Memory B cell (primary cell): ENCODE results near the gene TLL1.

ENCODE experiments used
- ATAC-seq: fragments of 150-1000 bp; cut with Tn5 transposase; 2 replicates; pipeline ENCODE4 v1.10.0; 2021; ENCODE audit warnings: low read depth, mild to moderate bottlenecking, moderate library complexity
- DNase-seq, 2 donors: peaks; one replicate each; pipeline ENCODE4 v3.0.0; 2022; ENCODE audit warnings: low spot score in 2 of 2
- H3K27ac Mint-ChIP-seq: one replicate; pipeline ENCODE4 v1.8.0; 2022; ENCODE audit warnings: mild to moderate bottlenecking, moderate library complexity, mixed read lengths
- H3K27me3 Mint-ChIP-seq: one replicate; pipeline ENCODE4 v1.8.0; 2022; ENCODE audit warnings: mixed read lengths
- H3K36me3 Mint-ChIP-seq: one replicate; pipeline ENCODE4 v1.8.0; 2022; ENCODE audit warnings: mild to moderate bottlenecking, mixed read lengths
- H3K4me1 Mint-ChIP-seq: one replicate; pipeline ENCODE4 v1.8.0; 2022; ENCODE audit warnings: mixed read lengths
- H3K4me3 Mint-ChIP-seq: one replicate; pipeline ENCODE4 v1.8.0; 2022; ENCODE audit warnings: mild to moderate bottlenecking, moderate library complexity, mixed read lengths
- H3K9me3 Mint-ChIP-seq: one replicate; pipeline ENCODE4 v1.8.0; 2022; ENCODE audit warnings: mixed read lengths

Gene TLL1

GRCh38 chr4:166073783-166074182 lies 200.7 kb downstream of the TLL1 start:
- DNase-seq (no peak), ATAC-seq (no peak)
- no peaks in the 10 kb centered on the region for H3K4me1 Mint-ChIP-seq

GRCh38 chr4:166075599-166075998 lies 202.6 kb downstream of the TLL1 start:
- Mint-ChIP-seq H3K27me3 (no peaks in the 10 kb centered on the region), H3K4me3 (no peak overlapping the region), H3K9me3 (peaks cover 9% of the 10 kb centered on the region), H3K36me3 (no peaks in the 10 kb centered on the region), H3K4me1 (no peaks in the 10 kb centered on the region), H3K27ac (no peak overlapping the region)
- DNase-seq (no peak), ATAC-seq (no peak)

More at GRCh38 chr4:166073783-166074182, 200.7 kb downstream of the TLL1 start:
- H3K4me3 Mint-ChIP-seq: no peak overlapping the region
- no peaks in the 10 kb centered on the region for H3K36me3 Mint-ChIP-seq
- no peaks in the 10 kb centered on the region for H3K27me3 Mint-ChIP-seq
- no peaks in the 10 kb centered on the region for H3K9me3 Mint-ChIP-seq
- H3K27ac Mint-ChIP-seq: no peak overlapping the region

GRCh38 chr4:166077782-166078181 lies 204.7 kb downstream of the TLL1 start:
- ATAC-seq (no peak), DNase-seq (no peak)
- H3K36me3 Mint-ChIP-seq: no peaks in the 10 kb centered on the region
- H3K4me1 Mint-ChIP-seq: no peaks in the 10 kb centered on the region
- H3K27ac Mint-ChIP-seq: no peak overlapping the region
- H3K4me3 Mint-ChIP-seq: no peak overlapping the region
- no peaks in the 10 kb centered on the region for H3K27me3 Mint-ChIP-seq
- H3K9me3 Mint-ChIP-seq: peaks cover 12% of the 10 kb centered on the region

GRCh38 chr4:166078383-166078782 lies 205.3 kb downstream of the TLL1 start:
- DNase-seq: no peak
- no peak overlapping the region for H3K4me3 Mint-ChIP-seq
- no peak overlapping the region for H3K27ac Mint-ChIP-seq
- H3K4me1 Mint-ChIP-seq: no peaks in the 10 kb centered on the region
- H3K27me3 Mint-ChIP-seq: no peaks in the 10 kb centered on the region
- peaks cover 12% of the 10 kb centered on the region for H3K9me3 Mint-ChIP-seq
- H3K36me3 Mint-ChIP-seq: no peaks in the 10 kb centered on the region
- ATAC-seq: no peak

GRCh38 chr4:166078955-166079354 lies 205.9 kb downstream of the TLL1 start:
- no peak for DNase-seq
- no peak for ATAC-seq
- Mint-ChIP-seq H3K27ac (no peak overlapping the region), H3K27me3 (no peaks in the 10 kb centered on the region), H3K4me3 (no peak overlapping the region), H3K9me3 (peaks cover 12% of the 10 kb centered on the region), H3K4me1 (no peaks in the 10 kb centered on the region), H3K36me3 (no peaks in the 10 kb centered on the region)

- H3K4me1 Mint-ChIP-seq: no peaks in the 10 kb centered on the region
- ATAC-seq: no peak
Measured at GRCh38 chr4:166087569-166087968, 214.5 kb downstream of the TLL1 start.

GRCh38 chr4:166088576-166088975 lies 215.5 kb downstream of the TLL1 start:
- no peak overlapping the region for H3K4me3 Mint-ChIP-seq
- no peaks in the 10 kb centered on the region for H3K9me3 Mint-ChIP-seq
- no peak for ATAC-seq
- no peaks in the 10 kb centered on the region for H3K27me3 Mint-ChIP-seq
- H3K36me3 Mint-ChIP-seq: no peaks in the 10 kb centered on the region
- no peak overlapping the region for H3K27ac Mint-ChIP-seq
- H3K4me1 Mint-ChIP-seq: no peaks in the 10 kb centered on the region
- DNase-seq: no peak

More at GRCh38 chr4:166087569-166087968, 214.5 kb downstream of the TLL1 start:
- no peak overlapping the region for H3K27ac Mint-ChIP-seq
- no peak overlapping the region for H3K4me3 Mint-ChIP-seq
- no peak for DNase-seq
- H3K36me3 Mint-ChIP-seq: no peaks in the 10 kb centered on the region
- H3K9me3 Mint-ChIP-seq: no peaks in the 10 kb centered on the region
- no peaks in the 10 kb centered on the region for H3K27me3 Mint-ChIP-seq

GRCh38 chr4:166091146-166091545 lies 218.1 kb downstream of the TLL1 start:
- no peak for ATAC-seq
- no peak overlapping the region for H3K4me3 Mint-ChIP-seq

GRCh38 chr4:166091912-166092510 lies 219.0 kb downstream of the TLL1 start:
- no peaks in the 10 kb centered on the region for H3K27me3 Mint-ChIP-seq
- no peak overlapping the region for H3K4me3 Mint-ChIP-seq
- H3K36me3 Mint-ChIP-seq: no peaks in the 10 kb centered on the region
- ATAC-seq (no peak), DNase-seq (peak in 1 of 2 donors; percentile 2)
- no peaks in the 10 kb centered on the region for H3K4me1 Mint-ChIP-seq
- no peaks in the 10 kb centered on the region for H3K9me3 Mint-ChIP-seq
- H3K27ac Mint-ChIP-seq: no peak overlapping the region

More at GRCh38 chr4:166091146-166091545, 218.1 kb downstream of the TLL1 start:
- H3K27ac Mint-ChIP-seq: no peak overlapping the region
- no peaks in the 10 kb centered on the region for H3K27me3 Mint-ChIP-seq
- no peaks in the 10 kb centered on the region for H3K36me3 Mint-ChIP-seq
- no peaks in the 10 kb centered on the region for H3K9me3 Mint-ChIP-seq
- no peak for DNase-seq
- no peaks in the 10 kb centered on the region for H3K4me1 Mint-ChIP-seq

- H3K36me3 Mint-ChIP-seq: no peaks in the 10 kb centered on the region
- DNase-seq (no peak), ATAC-seq (no peak)
- H3K9me3 Mint-ChIP-seq: no peaks in the 10 kb centered on the region
- no peak overlapping the region for H3K4me3 Mint-ChIP-seq
- no peak overlapping the region for H3K27ac Mint-ChIP-seq
- no peaks in the 10 kb centered on the region for H3K4me1 Mint-ChIP-seq
- no peaks in the 10 kb centered on the region for H3K27me3 Mint-ChIP-seq
Measured at GRCh38 chr4:166092797-166093290, 219.8 kb downstream of the TLL1 start.

- H3K27ac Mint-ChIP-seq: no peak overlapping the region
- H3K4me1 Mint-ChIP-seq: no peaks in the 10 kb centered on the region
- no peaks in the 10 kb centered on the region for H3K36me3 Mint-ChIP-seq
- ATAC-seq: no peak
- H3K4me3 Mint-ChIP-seq: no peak overlapping the region
- no peak for DNase-seq
- H3K27me3 Mint-ChIP-seq: no peaks in the 10 kb centered on the region
- H3K9me3 Mint-ChIP-seq: peaks cover 4% of the 10 kb centered on the region
Measured at GRCh38 chr4:166104623-166105022, 231.6 kb downstream of the TLL1 start.

- Mint-ChIP-seq H3K4me3 (no peak overlapping the region), H3K27me3 (no peaks in the 10 kb centered on the region), H3K4me1 (no peaks in the 10 kb centered on the region), H3K27ac (no peak overlapping the region), H3K36me3 (no peaks in the 10 kb centered on the region), H3K9me3 (no peaks in the 10 kb centered on the region)
- no peak for ATAC-seq
- no peak for DNase-seq
Measured at GRCh38 chr4:166121897-166122296, 248.9 kb downstream of the TLL1 start.

- ATAC-seq (no peak), DNase-seq (no peak)
- no peaks in the 10 kb centered on the region for H3K4me1 Mint-ChIP-seq
- no peaks in the 10 kb centered on the region for H3K36me3 Mint-ChIP-seq
- H3K27ac Mint-ChIP-seq: no peak overlapping the region
- no peak overlapping the region for H3K4me3 Mint-ChIP-seq
- H3K9me3 Mint-ChIP-seq: no peaks in the 10 kb centered on the region
- H3K27me3 Mint-ChIP-seq: no peaks in the 10 kb centered on the region
Measured at GRCh38 chr4:166123546-166123945, 250.5 kb downstream of the TLL1 start.

- Mint-ChIP-seq H3K27me3 (peaks cover 1% of the 10 kb centered on the region), H3K4me3 (no peak overlapping the region), H3K27ac (no peak overlapping the region), H3K9me3 (peaks cover 11% of the 10 kb centered on the region), H3K4me1 (no peaks in the 10 kb centered on the region), H3K36me3 (no peaks in the 10 kb centered on the region)
- ATAC-seq (no peak), DNase-seq (no peak)
Measured at GRCh38 chr4:166128403-166128802, 255.4 kb downstream of the TLL1 start.

- no peak overlapping the region for H3K27ac Mint-ChIP-seq
- H3K4me3 Mint-ChIP-seq: no peak overlapping the region
- H3K36me3 Mint-ChIP-seq: no peaks in the 10 kb centered on the region
- no peak for DNase-seq
- peaks cover 14% of the 10 kb centered on the region for H3K9me3 Mint-ChIP-seq
- ATAC-seq: no peak
- H3K27me3 Mint-ChIP-seq: peaks cover 1% of the 10 kb centered on the region
- H3K4me1 Mint-ChIP-seq: no peaks in the 10 kb centered on the region
Measured at GRCh38 chr4:166134285-166134684, 261.2 kb downstream of the TLL1 start.
